COLO668 (cell line): ENCODE results near the gene ECI1.
A peak's percentile ranks its signal among the peaks of the same experiment; 100 is the strongest.
"Not testable (repeated sequence)": the region's sequence is repeated elsewhere in the genome, so short reads cannot be mapped to it uniquely, and the experiment has no call there.

Experiments used
- DNase-seq: peaks from one replicate; lab custom pipeline; 2025; ENCODE audit not compliant: unreplicated experiment; lab: John Stamatoyannopoulos, UW

Gene ECI1

DNA sequence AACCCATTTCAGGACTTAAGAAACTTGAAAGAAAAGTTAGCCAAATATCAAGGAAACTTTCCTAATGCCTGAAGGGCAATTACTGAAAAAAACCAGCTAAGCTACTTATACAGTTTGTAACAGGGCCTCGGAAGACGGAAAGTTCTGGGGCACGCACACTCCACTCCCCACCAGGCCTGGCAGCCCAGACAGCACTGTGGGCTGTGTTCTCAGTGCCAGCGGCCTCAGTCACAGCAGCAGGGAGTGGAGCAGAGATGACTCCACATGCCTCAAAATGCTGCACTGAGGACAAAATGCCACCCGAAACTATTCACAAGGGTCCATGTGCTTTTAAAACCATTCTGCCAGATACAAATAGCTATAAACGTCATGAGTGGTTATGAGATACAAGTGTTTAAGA lies 6.3 kb upstream of the ECI1 start:
- no peak for DNase-seq

DNA sequence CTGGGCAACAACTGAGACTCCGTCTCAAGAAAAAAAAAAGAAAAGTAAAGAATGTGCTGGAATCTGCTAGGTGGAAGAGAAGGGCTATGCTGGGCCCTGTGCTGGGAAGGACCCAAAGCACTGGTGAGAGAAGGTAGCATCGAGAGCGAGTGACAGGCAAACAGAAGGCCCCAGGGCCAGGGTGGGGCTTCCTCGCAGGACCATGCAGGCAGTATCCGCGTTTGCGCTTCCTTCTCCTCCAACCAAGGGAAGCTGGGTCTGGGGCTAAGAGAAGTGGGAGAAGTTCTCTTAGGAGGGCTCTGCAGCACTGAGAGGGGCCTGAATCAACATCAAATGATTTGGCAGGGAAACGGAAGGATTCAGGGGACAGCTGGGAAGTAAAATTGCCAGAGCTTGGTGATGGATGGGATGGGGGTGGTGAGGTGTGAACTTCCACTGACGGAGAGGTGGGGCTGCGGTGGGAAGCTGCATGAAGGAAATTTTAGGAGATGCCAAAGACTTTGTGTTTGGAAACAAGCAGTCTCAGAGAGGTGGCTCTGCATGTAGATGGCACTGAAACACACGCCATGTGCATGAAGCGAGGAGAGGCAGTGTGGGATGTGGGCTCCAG lies 5.2 kb upstream of the ECI1 start:
- no peak for DNase-seq

DNA sequence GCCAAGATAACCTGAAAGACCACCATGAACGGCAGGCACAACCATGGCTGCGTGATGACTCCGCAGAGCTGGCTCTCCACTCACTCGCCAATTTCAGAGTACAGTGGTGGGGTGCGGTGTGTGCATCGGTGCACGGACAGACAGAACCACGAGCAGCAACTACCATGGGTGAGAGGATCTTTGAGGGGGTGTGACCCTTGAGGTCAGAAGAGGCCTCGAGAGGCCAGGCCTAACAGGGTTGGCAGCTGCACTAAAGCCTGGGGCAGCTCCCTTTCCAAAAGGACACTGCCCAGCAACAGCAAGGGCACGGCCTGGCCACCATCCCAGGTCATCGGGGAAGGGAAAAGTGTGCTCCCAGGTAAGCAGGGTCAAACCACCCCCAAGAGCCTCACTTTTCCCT lies 1.9 kb upstream of the ECI1 start:
- no peak for DNase-seq

DNA sequence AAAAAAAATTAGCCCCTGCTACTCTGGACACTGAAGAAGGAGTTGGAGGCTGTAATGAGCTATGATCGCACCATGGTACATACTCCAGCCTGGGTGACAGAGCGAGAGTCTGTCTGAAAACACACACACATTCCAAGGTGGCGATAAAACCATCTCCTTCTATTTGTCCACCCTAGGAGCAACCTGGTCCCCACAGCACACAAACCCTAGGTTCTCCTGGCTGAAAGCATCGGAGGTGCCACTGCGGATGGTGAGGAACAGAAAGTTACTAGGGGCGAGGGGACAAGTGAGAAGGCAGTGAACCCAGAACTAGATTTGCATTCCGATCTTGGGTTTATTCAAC lies 1.4 kb upstream of the ECI1 start:
- no peak for DNase-seq

DNA sequence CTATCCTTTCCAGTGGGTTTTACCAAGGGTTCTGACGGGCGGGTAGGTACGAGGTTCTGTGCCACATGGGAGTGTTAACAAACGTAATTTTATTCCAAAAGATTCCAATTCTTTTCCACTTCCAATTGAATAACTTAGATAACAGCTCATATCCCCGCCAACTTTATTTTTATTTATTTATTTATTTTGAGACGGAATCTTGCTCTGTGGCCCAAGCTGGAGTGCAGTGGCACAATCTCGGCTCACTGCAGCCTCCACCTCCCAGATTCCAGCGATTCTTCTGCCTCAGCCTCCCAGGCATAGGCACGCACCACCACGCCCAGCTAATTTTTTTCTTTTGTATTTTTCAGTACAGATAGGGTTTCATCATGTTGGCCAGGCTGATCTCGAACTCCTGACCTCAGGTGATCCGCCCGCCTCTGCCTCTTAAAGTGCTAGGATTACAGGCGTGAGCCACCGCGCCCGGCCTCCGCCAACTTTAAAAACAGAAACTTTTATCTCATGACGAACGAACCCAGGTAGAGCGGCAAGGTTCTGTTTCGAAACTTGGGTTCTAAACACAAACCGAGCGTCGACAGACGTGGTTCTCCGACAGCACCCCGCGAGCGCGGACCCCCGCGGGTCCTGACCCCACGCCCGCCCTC lies 613 bp downstream of the ECI1 start:
- no peak for DNase-seq

DNA sequence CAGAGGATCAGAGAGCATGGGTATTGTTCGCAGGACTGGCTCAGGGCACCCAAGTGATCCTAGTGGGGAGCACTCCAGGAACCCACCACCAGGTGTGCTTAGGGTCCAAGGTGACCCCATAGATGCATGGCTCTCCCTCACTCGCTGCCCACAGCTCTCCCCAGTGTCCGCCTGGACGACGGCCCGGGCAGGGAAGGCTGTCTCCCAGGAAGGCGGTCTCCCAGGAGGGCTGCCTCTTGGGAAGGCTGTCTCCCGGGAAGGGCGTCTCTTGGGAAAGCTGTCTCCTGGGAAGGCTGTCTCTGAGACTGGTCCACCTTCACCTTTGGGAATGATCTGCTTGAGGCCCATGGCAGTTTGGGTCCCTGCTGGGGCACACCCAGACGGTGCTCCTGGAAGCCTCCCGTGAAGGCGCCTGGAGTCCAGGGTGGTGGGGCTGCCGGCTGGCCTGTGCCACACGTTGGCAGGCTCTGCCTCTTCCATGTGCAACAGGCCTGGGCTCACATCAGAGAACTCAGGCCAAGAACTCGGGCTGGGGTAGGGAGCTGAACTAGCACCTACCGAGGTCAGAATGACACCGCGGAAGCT lies 5.0 kb downstream of the ECI1 start:
- DNase-seq, result no peak

DNA sequence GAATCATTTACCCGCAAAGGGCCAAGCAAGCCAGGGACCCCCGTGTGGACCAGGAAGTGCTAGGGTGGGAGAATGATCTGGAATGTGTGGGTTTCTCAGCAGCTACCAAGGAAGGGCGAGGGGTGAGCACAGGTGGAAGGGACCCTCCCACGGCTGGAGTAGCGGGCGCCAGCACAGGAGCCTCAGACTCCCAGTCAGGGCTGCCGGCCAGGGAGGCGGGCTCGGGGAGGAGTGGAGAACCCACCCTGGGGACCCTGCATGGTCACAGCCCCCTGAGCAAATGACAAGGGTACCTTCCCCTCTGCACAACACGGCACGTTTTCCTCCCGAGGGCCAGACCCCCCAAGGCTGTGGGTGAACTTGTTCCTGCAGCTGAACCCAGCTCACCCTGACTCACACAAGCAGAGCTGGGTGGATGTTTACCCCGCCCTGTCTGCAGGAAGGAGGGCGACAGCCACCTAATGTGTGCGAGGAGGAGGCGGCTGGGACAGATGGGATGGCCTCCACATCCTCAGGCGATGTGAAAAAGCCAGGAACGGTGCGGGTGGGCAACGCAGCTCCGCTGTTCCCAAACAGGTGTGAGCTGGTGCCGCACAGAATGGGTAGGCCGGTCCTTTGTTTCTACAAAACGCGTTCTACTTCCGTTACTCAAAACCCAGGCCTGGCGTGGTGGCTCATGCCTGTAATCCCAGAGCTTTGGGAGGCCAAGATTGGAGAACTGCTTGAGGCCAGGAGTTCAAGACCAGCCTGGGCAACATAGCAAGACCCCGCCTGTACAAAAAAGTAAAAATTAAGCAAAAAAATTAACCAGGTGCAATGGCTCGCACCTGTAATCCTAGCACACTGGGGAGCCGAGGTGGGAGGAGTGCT lies 6.2 kb downstream of the ECI1 start:
- DNase-seq, result no peak

DNA sequence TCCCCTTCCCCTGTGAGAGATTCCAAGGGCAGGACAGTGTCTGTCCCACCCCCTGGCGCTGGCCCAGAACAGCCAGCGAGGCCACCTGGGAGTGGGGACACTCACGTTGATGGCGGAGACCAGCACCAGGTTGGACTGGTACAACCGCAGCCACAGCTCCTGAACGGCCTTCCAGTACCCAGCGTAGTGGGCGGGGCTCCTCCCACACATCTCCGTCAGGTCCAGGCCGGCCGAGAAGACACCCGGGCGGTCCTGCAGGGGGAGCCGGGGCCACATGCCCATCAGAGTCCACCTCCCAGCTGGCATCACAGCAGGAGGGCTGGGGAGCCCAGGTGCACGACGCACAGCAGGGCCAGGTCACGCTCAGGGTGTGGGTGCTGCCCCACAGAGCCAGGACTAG lies 7.1 kb downstream of the ECI1 start:
- DNase-seq, result peak; percentile 45

DNA sequence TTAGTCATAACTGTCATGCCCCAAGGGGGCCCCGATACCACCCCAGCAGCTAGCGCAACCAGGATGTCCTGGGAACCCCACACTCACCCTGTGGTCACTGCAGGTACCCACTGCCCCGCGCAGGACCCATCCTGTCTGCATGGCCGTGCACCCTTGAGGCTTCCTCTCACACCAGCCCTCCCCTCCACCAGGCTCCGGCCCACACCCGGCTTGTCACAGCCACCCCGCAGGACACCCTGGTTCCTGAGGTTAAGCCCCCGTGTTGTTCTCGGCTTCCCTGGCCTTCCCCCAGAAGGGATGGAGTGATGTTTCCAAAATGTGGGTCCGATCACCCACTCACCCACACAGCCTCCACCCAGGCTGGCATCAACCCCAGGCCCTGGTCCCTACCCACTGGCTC lies 7.6 kb downstream of the ECI1 start:
- DNase-seq, result no peak

DNA sequence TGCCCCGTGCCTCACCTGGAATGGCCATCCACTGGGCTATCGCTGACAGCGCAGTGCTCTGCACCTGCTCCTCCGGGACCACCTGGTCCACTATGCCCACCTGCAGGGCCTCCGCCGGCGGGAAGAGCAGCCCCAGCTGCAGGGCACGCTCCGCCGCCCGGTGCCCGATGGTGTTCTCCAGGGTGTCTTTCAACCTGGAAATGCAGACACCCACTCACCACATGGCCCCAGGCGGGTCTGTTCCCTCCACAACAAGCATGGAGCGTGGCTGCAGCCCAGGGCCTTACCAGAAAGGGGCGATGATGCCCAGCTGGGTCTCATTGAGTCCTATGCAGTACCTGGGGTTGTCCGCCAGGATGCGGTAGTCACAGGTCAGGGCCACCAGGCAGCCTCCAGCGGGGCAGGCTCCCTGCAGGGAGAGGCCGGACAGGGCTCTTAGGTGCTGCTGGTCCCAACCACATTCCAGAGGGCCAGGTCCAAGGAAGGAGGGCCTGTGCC lies 8.3 kb downstream of the ECI1 start:
- no peak for DNase-seq

DNA sequence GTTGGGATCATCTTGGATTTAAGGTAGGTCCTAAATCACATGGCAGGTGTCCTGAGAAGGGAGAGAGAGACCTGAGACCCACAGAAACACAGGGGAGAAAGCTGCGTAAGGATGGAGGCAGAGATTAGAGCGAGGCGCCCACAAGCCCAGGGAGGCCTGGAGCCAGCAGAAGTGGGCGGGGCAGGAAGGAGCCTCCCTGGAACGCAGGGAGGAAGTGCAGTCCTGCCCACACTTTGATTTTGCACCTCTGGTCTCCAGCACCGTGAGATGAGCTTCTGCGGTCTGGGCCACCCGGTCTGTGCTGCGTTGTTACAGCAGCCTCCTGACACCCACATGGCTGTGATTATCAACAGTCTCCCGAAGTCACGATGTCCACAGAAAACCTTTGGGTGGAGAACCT lies 8.8 kb downstream of the ECI1 start:
- no peak for DNase-seq

DNA sequence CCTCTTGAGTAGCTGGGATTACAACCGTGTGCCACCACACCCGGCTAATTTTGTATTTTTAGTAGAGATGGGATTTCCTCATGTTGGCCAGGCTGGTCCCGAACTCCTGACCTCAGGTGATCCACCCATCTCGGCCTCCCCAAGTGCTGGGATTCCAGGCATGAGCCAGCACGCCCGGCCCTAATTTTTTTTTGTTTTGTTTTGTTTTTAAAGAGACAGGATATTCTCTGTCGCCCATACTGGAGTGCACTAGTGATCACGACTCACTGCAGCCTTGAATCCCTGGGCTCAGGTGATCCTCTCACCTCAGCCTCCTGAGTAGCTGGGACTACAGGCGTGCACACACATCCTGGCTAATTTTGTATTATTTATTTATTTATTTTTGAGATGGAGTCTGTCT lies 11.1 kb downstream of the ECI1 start:
- not testable (repeated sequence) for DNase-seq

DNA sequence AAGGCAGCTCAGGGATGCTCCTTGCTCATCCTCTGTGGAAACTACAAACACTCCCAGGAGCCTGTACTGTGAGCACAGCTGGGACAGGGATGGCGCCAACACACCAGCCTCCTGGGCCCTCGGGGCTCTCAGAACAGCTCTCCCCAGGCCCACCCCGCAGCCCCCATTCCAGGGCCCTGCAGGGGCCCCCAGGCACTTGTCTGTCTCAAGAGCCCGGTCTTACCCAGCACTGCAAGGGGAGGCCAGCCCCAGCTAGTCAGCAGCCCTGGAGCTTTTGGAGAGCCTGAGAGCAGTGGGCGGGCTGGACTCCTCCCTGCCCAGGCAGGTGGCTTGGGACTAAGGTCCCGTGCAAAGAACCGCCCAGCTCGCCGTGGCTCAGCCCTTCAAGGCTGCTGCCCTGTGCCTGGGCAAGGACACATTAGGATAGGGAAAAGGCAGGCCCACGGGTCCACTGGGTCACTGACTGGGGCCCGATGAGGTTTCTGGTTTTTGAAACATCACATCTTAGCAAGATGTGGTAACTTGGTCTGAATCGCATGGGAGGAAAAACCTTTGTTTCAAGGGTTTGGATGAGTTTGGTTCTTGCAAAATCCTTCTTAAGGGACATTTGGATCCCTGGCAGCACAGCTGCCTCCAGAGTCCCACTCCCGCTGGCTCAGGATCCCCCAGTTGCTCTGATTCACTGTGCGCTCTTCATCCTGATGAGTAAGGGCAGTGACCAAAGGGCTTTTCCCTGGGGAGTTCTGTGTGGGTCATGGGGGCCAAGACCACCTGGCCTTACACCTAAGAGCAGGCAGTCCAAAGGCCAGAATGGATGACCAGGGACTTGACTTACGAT lies 12.3 kb downstream of the ECI1 start:
- no peak for DNase-seq

DNA sequence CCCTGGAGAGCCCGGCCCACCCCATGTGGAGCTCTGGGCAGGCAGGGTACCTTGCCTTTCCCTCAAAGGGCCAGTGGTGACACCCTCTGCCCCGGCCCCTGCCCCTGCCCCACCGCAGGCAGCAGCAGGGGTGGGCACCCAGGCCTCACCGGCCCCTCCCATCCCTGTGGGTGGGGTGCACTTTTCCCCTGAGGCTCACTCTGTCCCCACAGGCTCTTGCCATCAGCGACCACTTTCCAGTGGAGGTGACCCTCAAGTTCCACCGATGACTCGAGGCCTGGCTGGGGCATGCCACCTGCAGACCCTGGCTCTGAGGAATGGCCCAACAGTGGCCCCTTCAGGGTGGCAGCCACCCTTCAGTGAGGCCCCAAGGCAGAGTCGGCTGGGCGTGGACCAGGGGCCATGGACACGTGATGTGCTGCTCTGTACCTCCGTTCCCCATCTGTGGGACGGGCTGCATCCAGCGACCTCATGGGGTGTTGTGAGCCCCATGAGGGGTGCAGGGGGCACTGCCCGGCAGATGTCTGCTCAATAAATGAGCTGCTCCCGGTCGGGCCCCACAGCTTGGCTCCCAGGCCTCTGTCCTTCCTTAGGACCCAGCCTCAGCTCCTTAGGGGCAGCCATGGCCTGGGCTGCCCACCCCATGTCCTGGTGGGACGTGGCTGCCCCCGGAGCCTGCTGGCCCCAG lies 13.1 kb downstream of the ECI1 start:
- DNase-seq, result no peak

DNA sequence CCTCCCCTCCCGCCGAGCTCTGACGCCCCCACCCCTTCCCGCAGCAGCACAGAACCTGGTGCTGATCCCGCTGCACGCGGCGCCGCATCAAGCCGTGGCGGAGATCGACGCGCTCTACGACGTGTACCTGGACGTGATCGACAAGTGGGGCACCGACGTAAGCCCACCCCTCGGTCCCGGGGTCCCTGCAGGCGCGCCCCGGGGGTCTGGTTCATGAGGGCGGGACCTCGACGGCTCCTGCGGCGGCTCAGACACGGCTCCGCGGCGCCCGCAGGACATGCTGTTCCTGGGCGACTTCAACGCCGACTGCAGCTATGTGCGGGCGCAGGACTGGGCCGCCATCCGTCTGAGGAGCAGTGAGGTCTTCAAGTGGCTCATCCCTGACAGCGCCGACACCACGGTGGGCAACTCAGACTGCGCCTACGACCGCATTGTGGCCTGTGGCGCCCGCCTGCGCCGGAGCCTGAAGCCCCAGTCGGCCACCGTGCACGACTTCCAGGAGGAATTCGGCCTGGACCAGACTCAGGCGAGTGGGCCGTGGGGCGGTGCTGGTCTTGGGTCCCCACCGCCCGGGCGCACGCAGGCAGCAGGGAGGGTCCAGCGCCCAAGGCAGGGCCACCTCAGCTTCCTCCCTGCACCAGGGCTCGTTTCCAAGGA lies 13.8 kb downstream of the ECI1 start:
- DNase-seq, result no peak

DNA sequence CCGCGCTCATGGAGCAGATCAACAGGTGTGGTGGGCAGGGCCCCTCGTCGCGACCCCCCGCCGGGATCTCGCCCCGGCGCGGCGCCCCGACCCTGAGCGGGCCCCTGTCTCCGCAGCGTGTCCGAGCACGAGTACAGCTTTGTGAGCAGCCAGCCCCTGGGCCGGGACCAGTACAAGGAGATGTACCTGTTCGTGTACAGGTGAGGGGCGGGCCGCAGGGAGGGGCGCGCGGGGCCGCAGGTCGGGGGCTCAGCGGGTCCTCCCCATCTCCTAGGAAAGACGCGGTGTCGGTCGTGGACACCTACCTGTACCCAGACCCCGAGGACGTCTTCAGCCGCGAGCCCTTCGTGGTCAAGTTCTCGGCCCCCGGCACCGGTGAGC lies 14.3 kb downstream of the ECI1 start:
- DNase-seq, result no peak

DNA sequence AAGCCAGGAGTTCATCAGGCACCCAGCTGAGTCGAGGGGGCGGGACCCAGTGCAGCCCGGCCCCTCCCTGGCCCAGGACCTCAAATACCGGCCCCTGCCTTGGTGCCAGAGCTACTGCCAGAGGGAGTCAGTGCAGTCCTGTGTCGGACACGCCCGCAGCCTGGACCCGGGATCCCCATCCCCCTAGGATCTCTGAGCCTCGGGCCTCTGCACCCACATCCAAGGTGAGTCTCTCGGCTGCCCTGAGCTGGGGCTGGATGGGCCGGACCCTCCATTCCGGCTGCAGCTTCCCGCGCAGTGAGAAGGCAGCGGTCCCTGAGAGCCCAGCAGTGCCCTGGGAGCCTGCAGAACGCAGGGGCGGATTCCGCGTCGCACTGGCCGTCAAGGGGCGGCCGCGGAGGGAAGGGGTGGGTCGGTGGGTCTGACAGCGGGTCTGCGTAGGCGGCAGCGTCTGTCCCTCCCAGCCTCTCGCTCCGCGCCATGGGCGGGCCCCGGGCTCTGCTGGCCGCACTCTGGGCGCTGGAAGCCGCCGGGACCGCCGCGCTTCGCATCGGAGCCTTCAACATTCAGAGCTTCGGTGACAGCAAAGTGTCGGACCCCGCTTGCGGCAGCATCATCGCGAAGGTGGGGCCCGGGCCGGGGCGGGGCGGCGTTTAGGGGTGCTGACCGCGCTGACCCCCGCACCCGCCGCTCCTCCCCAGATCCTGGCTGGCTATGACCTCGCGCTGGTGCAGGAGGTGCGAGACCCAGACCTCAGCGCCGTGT lies 14.9 kb downstream of the ECI1 start, which contains the start of gene DNASE1L2:
DNASE1L2 (plus strand) TSS at position 108 of the 765 bp plus-strand sequence; CDS start at position 481, 373 bp downstream.
- peak; percentile 18 for DNase-seq

DNA sequence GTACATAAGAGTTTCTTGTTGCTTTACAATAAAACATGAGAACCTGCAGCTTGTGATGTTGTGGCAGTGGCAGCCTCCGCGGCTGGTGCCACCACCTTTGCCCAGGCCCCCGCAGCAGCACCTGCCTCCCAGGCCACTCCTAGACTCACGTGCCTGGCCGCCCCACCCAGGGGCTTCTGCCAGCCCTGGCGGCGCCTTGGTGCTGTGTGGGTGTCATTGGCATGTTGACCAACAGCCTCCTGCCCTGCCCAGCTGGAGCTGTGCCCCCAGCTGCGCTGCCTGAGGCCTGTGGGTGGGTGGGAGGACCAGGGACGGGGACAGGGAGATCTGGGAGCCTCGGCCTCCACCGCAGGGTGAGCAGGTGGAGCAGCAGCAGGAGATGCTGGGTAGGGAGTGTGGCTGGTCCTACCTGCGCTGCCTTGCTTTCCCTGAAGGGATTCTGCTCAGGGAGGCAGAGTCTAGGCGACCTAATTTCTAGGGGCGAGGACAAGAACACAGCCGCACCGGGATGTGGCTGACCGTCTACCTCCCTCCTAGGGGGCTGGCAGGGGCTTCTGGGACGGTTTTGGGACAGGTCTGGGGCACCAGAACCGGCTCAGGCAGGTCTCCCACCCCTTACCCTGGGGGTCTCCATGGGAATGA lies 15.6 kb downstream of the ECI1 start:
- peak; percentile 83 for DNase-seq
